SJCRH30 (cell line): Measurements from ENCODE around the gene PDPR. TPM values are rescaled to one million over a fixed set of nuclear protein-coding genes. Genes with fewer than 3 reads are reported as not detected.
"Not testable (repeated sequence)": the region's sequence is repeated elsewhere in the genome, so short reads cannot be mapped to it uniquely, and the experiment has no call there.

Source experiments
- DNase-seq, 2 experiments: peaks; one replicate each; pipeline ENCODE4 v3.0.0-alpha.2; 2015 to 2020
- H3K27ac ChIP-seq: fragments of 250-450 bp; sonication (Bioruptor Pico); 2 replicates; pipeline ENCODE4 v1.5.1; 2020; ENCODE audit warnings: mild to moderate bottlenecking, moderate library complexity
- H3K27me3 ChIP-seq: fragments of 250-450 bp; sonication (Bioruptor Pico); 2 replicates; pipeline ENCODE4 v1.5.1; 2020; ENCODE audit warnings: mild to moderate bottlenecking, moderate library complexity
- H3K36me3 ChIP-seq: fragments of 250-450 bp; sonication (Bioruptor Pico); 2 replicates; pipeline ENCODE4 v1.5.1; 2020; ENCODE audit warnings: mild to moderate bottlenecking, moderate library complexity
- H3K4me1 ChIP-seq: fragments of 250-450 bp; sonication (Bioruptor Pico); 2 replicates; pipeline ENCODE4 v1.5.1; 2020; ENCODE audit warnings: mild to moderate bottlenecking, moderate library complexity
- H3K4me3 ChIP-seq: fragments of 250-450 bp; sonication (Bioruptor Pico); 2 replicates; pipeline ENCODE4 v1.5.1; 2020; ENCODE audit warnings: mild to moderate bottlenecking, moderate library complexity
- H3K9me3 ChIP-seq: fragments of 250-450 bp; sonication (Bioruptor Pico); replicated peaks from 2 replicates; pipeline ENCODE4 v1.5.1; 2020; ENCODE audit warnings: mild to moderate bottlenecking, moderate library complexity
- total RNA-seq: library from RNA; depleted of rRNA; stranded (reverse); fragments of >200 nt; shearing (Covaris generic); gene quantifications from 2 replicates; pipeline ENCODE4 v1.2.3, GENCODE V29; 2014

The PDPR gene
- total RNA-seq, 1 experiment from 2014 or later: 21.8 TPM

DNA sequence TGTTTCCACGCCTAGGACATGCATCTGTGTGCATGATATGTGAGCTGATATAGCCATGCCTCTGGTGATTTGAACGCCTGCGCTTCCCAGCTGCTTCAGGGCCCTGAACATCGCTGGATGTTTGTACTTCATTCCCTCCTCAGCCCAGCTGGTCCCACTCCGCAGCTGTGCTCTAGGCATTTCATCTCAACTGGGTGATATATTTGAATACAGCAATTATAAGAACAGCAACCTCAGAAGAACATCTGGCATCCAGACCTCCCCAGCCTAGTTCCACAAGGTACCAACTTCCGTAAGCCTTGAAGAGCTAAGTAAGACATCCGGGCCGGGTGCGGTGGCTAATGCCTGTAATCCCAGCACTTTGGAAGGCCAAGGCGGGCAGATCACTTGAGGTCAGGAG is 52.6 kb downstream of the PDPR start:
- not testable (repeated sequence) for H3K27me3 ChIP-seq, H3K27ac ChIP-seq, H3K36me3 ChIP-seq, H3K4me3 ChIP-seq, H3K4me1 ChIP-seq, H3K9me3 ChIP-seq, DNase-seq

DNA sequence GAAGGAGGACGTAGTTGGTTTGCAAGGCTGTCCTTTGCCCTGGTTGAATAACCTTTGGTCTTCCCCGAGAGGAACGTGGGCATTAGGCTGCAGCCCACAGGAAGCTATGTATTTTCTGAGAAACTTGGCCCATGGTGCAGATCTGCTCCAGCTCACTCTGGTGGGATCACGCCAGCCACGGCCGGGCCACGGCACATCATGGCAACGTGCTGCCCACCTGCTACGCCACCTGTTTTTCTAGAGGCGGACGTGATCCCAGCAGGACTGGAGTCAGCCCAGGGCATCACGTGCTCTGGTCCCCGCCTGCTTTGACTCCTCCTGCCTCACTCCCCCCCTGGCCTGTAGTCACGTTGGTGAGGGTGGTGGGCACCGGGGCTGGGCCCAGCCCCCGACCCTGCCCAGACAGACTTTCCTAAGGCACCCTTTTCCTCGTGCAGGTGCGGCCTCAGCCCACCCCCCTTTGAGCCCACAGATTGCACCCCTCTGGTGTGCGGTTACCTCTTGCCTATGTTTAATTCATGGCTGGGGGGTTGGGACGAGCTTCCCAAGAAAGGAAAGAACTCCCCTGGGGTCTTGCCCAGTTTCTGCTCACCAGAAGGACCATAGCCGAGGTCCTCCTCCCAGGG is 59.2 kb downstream of the PDPR start, which contains the start of gene CLEC18C:
Gene CLEC18C, plus strand, starts transcription at position 576 of the 626 bp plus-strand sequence. CDS start 492 bp downstream, outside the sequence.
- not testable (repeated sequence) for H3K4me3 ChIP-seq, H3K27me3 ChIP-seq, H3K4me1 ChIP-seq, H3K9me3 ChIP-seq, H3K36me3 ChIP-seq, H3K27ac ChIP-seq
- peak; percentile 21 to 29 for DNase-seq

DNA sequence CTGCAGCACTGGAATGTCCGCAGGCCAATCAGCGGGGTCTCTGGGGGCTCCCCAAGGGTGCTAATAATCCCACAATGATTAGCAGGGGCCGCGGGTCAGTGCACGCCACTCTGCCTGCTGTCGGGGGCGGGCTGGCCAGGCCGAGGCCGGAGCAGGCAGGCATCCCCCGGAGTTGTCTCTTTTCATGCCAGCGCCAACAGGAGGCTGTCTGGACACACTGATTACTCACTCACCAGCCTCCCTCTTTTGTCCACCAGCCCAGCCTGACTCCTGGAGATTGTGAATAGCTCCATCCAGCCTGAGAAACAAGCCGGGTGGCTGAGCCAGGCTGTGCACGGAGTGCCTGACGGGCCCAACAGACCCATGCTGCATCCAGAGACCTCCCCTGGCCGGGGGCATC is 59.8 kb downstream of the PDPR start:
- H3K27ac ChIP-seq, H3K27me3 ChIP-seq, DNase-seq, H3K36me3 ChIP-seq, H3K4me1 ChIP-seq, H3K4me3 ChIP-seq, H3K9me3 ChIP-seq: not testable (repeated sequence)

- H3K4me1 ChIP-seq, DNase-seq, H3K9me3 ChIP-seq, H3K36me3 ChIP-seq, H3K27ac ChIP-seq, H3K4me3 ChIP-seq, H3K27me3 ChIP-seq: not testable (repeated sequence)
Observed at GRCh38 chr16:70174387-70174932, 60.3 kb downstream of the PDPR start.

DNA sequence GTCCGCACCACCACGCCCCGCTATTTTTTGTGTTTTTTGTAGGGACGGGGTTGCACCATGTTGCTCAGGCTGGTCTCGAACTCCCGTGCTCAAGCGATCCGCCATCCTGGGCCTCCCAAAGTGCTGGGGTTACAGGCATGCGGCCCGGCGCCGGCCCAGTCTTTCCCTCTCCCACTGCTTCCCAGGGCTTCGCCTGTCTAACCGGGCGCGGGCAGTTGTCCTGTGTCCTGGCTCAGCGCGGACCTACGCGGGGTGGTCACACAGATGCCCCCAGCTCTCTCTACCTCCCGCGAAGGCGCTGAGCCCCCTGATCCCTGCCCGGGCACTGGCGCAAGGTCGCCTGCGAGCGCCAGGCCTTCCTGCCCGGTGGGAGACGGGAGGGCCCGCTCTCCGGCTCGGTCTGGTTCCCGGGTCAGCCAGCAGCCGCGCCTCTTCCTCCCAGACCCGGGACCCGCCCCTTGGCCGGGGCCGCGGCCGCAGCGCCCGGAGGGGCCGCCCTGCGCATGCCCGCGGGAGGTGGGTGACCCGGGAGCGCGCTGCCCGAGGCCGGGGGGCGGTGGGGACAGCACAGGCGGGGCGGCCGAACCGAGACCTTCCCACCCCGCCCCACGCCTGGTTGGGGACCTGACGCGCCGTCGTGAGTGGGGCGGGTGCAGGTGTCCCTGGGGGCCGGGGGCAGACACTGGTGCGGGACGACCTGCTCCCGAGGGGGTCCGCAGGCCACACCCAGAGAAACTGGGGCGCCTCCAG is 73.9 kb downstream of the PDPR start:
- H3K4me3 ChIP-seq, H3K36me3 ChIP-seq, H3K4me1 ChIP-seq, DNase-seq, H3K9me3 ChIP-seq, H3K27me3 ChIP-seq, H3K27ac ChIP-seq: not testable (repeated sequence)

GRCh38 chr16:70188608-70188915 is 74.4 kb downstream of the PDPR start:
- not testable (repeated sequence) for H3K36me3 ChIP-seq, DNase-seq, H3K4me1 ChIP-seq, H3K27ac ChIP-seq, H3K4me3 ChIP-seq, H3K9me3 ChIP-seq, H3K27me3 ChIP-seq

DNA sequence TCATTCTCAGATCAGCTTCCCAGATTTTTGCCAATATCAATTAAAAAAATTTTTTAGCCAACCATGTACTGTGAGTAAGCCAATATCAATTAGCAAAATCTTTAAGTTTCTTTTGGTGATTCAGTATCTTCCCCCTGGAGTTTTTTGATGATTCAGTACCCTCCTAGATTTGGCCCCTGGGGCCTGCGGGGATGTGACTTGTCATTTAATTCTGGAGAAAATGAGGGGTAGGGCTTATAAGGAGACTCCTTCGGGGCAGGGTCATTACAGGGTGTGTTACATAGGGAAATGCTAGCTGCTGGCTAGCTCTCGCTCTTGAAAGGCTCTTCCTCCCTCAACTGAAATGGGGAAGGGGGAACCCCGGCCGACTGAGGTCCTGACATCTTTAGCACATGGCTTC is 76.4 kb downstream of the PDPR start:
- H3K27me3 ChIP-seq, H3K27ac ChIP-seq, H3K4me3 ChIP-seq, H3K9me3 ChIP-seq, H3K4me1 ChIP-seq, DNase-seq, H3K36me3 ChIP-seq: not testable (repeated sequence)

GRCh38 chr16:70196683-70197300 is 82.7 kb downstream of the PDPR start:
- H3K4me3 ChIP-seq, H3K27me3 ChIP-seq, H3K4me1 ChIP-seq, H3K36me3 ChIP-seq, DNase-seq, H3K9me3 ChIP-seq, H3K27ac ChIP-seq: not testable (repeated sequence)

DNA sequence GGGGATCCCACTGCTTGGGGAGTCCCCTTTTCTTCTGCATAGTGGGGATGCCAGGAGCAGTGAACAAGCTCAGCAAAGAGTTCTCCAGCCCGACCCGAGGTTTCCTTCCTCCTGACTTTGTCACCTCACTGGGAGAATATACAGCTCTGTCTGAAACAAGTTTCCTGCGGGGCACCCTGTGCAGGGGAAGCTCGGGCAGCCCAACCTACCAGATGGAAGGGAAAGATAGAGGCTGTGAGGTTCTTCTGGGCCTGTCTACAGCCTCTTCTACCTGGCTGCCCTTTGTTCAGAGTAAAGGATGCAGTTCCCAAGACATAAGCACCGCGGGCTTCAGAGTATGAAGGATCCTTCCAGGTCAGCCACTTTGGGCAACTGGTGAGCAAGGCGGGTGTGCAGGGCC is 83.5 kb downstream of the PDPR start:
- not testable (repeated sequence) for H3K4me3 ChIP-seq, H3K9me3 ChIP-seq, DNase-seq, H3K4me1 ChIP-seq, H3K36me3 ChIP-seq, H3K27ac ChIP-seq, H3K27me3 ChIP-seq

GRCh38 chr16:70198230-70198629 is 84.1 kb downstream of the PDPR start:
- not testable (repeated sequence) for H3K4me1 ChIP-seq, H3K27me3 ChIP-seq, H3K36me3 ChIP-seq, H3K9me3 ChIP-seq, H3K4me3 ChIP-seq, DNase-seq, H3K27ac ChIP-seq

DNA sequence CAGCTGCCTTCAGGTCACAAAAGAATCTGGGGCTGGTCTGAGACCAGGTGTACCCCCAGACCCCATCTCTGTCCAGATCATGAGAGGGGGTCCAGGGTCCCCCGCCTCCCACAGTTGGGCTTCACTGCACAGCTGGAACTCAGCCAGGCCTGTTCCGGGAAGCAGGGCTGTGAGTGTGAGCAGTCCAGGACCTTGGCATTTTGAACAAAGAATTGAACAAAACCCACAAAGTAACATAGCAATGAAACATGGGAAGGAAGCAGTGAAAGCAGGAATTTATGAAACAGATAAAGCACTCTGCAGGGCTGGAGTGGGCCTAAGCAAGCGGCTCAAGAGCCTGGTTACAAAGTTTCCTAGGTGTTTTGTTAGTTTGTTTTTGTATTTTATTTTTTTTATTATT is 84.5 kb downstream of the PDPR start:
- DNase-seq: not testable (repeated sequence)

GRCh38 chr16:70199170-70199569 is 85.0 kb downstream of the PDPR start:
- not testable (repeated sequence) for DNase-seq, H3K4me3 ChIP-seq, H3K27me3 ChIP-seq, H3K4me1 ChIP-seq, H3K9me3 ChIP-seq, H3K27ac ChIP-seq, H3K36me3 ChIP-seq

More for the DNA sequence above, 84.5 kb downstream of the PDPR start:
- not testable (repeated sequence) for H3K9me3 ChIP-seq, H3K36me3 ChIP-seq, H3K4me1 ChIP-seq, H3K27ac ChIP-seq, H3K4me3 ChIP-seq, H3K27me3 ChIP-seq

- not testable (repeated sequence) for DNase-seq, H3K36me3 ChIP-seq, H3K4me1 ChIP-seq, H3K9me3 ChIP-seq, H3K27me3 ChIP-seq, H3K27ac ChIP-seq, H3K4me3 ChIP-seq
Observed at GRCh38 chr16:70200063-70200462, 85.9 kb downstream of the PDPR start.

DNA sequence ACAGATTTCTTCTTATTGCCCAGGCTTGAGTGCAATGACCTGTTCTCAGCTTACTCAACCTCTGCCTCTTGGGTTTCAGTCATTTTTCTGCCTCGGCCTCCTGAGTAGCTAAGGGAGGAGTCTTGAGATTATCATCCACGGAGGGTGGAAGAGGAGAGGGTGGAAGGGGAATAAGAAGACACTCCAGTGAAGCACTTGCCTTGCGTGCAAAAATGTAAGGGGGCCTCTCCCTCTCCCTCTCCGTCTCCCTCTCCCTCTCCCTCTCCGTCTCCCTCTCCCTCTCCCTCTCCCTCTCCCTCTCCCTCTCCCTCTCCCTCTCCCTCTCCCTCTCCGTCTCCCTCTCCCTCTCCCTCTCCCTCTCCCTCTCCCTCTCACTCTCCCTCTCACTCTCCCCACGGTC is 89.4 kb downstream of the PDPR start:
- H3K27me3 ChIP-seq, H3K4me3 ChIP-seq, H3K36me3 ChIP-seq, H3K4me1 ChIP-seq, DNase-seq, H3K9me3 ChIP-seq, H3K27ac ChIP-seq: not testable (repeated sequence)

- not testable (repeated sequence) for DNase-seq, H3K4me3 ChIP-seq, H3K36me3 ChIP-seq, H3K9me3 ChIP-seq, H3K4me1 ChIP-seq, H3K27me3 ChIP-seq, H3K27ac ChIP-seq
Observed at GRCh38 chr16:70204010-70204409, 89.9 kb downstream of the PDPR start.
